ENCODE results near the gene ISCA2.

ISCA2 gene

GRCh38 chr14:74516451-74517160 lies 23.0 kb downstream of the ISCA2 start:
- Histone ChIP-seq H3K23ac (ENCODE audit: low read length) (no peak overlapping the region), H3K27me3 (ENCODE audit: insufficient read depth, low read length, poor library complexity) (no peaks in the 10 kb centered on the region), H2BK15ac (replicated peaks; ENCODE audit: low read depth) (no peak overlapping the region), H3K4me2 (ENCODE audit: low read length) (no peak overlapping the region), H3K79me1 (ENCODE audit: low read length) (no peaks in the 10 kb centered on the region), H3K27ac (ENCODE audit: low read depth, low read length) (no peak overlapping the region), H3K9ac (ENCODE audit: low read length) (no peak overlapping the region), H3K79me2 (ENCODE audit: control insufficient read depth, insufficient read depth, low read length) (no peaks in the 10 kb centered on the region), H3K4me1 (ENCODE audit: control insufficient read depth, low read depth, low read length) (no peaks in the 10 kb centered on the region), H4K5ac (ENCODE audit: low read length) (no peak overlapping the region), H2AK5ac (ENCODE audit: low read length) (no peak overlapping the region), H3K56ac (ENCODE audit: low read length) (peak overlapping the region; percentile 35), H3K18ac (ENCODE audit: low read length) (no peak overlapping the region), H2BK5ac (ENCODE audit: low read length) (no peak overlapping the region), H3K4me3 (ENCODE audit: low read length) (no peak overlapping the region), H3K36me3 (ENCODE audit: control insufficient read depth, insufficient read depth, low read length) (no peaks in the 10 kb centered on the region), H2BK120ac (ENCODE audit: low read depth, low read length) (no peak overlapping the region), H3K4ac (ENCODE audit: low read depth, low read length) (no peak overlapping the region), H4K8ac (ENCODE audit: low read depth, low read length) (no peak overlapping the region)
- peak; percentile 87 for DNase-seq
- WGBS (ENCODE audit: extremely low coverage, insufficient coverage, low lambda C conversion rate), result no CpG with 5 or more reads among the region's 12 CpGs

- no peak overlapping the region for H2BK5ac ChIP-seq (ENCODE audit: low read length)
- WGBS (ENCODE audit: extremely low coverage, insufficient coverage, low lambda C conversion rate), result no CpG with 5 or more reads among the region's 4 CpGs
- no peak overlapping the region for H2BK120ac ChIP-seq (ENCODE audit: low read depth, low read length)
- no peaks in the 10 kb centered on the region for H3K36me3 ChIP-seq (ENCODE audit: control insufficient read depth, insufficient read depth, low read length)
- no peak overlapping the region for H3K4me2 ChIP-seq (ENCODE audit: low read length)
- H3K27me3 ChIP-seq (ENCODE audit: insufficient read depth, low read length, poor library complexity), result no peaks in the 10 kb centered on the region
- H3K4ac ChIP-seq (ENCODE audit: low read depth, low read length), result no peak overlapping the region
- H3K9ac ChIP-seq (ENCODE audit: low read length), result no peak overlapping the region
- no peak overlapping the region for H2AK5ac ChIP-seq (ENCODE audit: low read length)
- H3K18ac ChIP-seq (ENCODE audit: low read length), result no peak overlapping the region
- H3K56ac ChIP-seq (ENCODE audit: low read length), result no peak overlapping the region
- H3K79me2 ChIP-seq (ENCODE audit: control insufficient read depth, insufficient read depth, low read length), result no peaks in the 10 kb centered on the region
- H4K8ac ChIP-seq (ENCODE audit: low read depth, low read length), result no peak overlapping the region
- H3K4me1 ChIP-seq (ENCODE audit: control insufficient read depth, low read depth, low read length), result no peaks in the 10 kb centered on the region
- H3K27ac ChIP-seq (ENCODE audit: low read depth, low read length), result no peak overlapping the region
- no peak overlapping the region for H2BK15ac ChIP-seq (replicated peaks; ENCODE audit: low read depth)
- no peak overlapping the region for H4K5ac ChIP-seq (ENCODE audit: low read length)
- no peaks in the 10 kb centered on the region for H3K79me1 ChIP-seq (ENCODE audit: low read length)
- no peak overlapping the region for H3K23ac ChIP-seq (ENCODE audit: low read length)
- no peak for DNase-seq
- no peak overlapping the region for H3K4me3 ChIP-seq (ENCODE audit: low read length)
Measured at GRCh38 chr14:74517731-74518130, 24.2 kb downstream of the ISCA2 start.

GRCh38 chr14:74518221-74518620 lies 24.7 kb downstream of the ISCA2 start:
- Histone ChIP-seq H3K27me3 (ENCODE audit: insufficient read depth, low read length, poor library complexity) (no peaks in the 10 kb centered on the region), H3K4me3 (ENCODE audit: low read length) (no peak overlapping the region), H3K79me1 (ENCODE audit: low read length) (no peaks in the 10 kb centered on the region), H3K4me1 (ENCODE audit: control insufficient read depth, low read depth, low read length) (no peaks in the 10 kb centered on the region), H4K5ac (ENCODE audit: low read length) (no peak overlapping the region), H3K79me2 (ENCODE audit: control insufficient read depth, insufficient read depth, low read length) (no peaks in the 10 kb centered on the region), H3K27ac (ENCODE audit: low read depth, low read length) (no peak overlapping the region), H2BK5ac (ENCODE audit: low read length) (no peak overlapping the region), H2AK5ac (ENCODE audit: low read length) (no peak overlapping the region), H2BK15ac (replicated peaks; ENCODE audit: low read depth) (no peak overlapping the region), H3K18ac (ENCODE audit: low read length) (no peak overlapping the region), H4K8ac (ENCODE audit: low read depth, low read length) (no peak overlapping the region), H3K4me2 (ENCODE audit: low read length) (no peak overlapping the region), H3K9ac (ENCODE audit: low read length) (no peak overlapping the region), H3K4ac (ENCODE audit: low read depth, low read length) (no peak overlapping the region), H3K36me3 (ENCODE audit: control insufficient read depth, insufficient read depth, low read length) (no peaks in the 10 kb centered on the region), H3K23ac (ENCODE audit: low read length) (no peak overlapping the region), H2BK120ac (ENCODE audit: low read depth, low read length) (no peak overlapping the region), H3K56ac (ENCODE audit: low read length) (no peak overlapping the region)
- no CpG with 5 or more reads among the region's 6 CpGs for WGBS (ENCODE audit: extremely low coverage, insufficient coverage, low lambda C conversion rate)
- DNase-seq, result no peak

- H2BK120ac ChIP-seq (ENCODE audit: low read depth, low read length), result no peak overlapping the region
- no peak overlapping the region for H4K8ac ChIP-seq (ENCODE audit: low read depth, low read length)
- DNase-seq, result no peak
- H3K56ac ChIP-seq (ENCODE audit: low read length), result no peak overlapping the region
- no peak overlapping the region for H3K27ac ChIP-seq (ENCODE audit: low read depth, low read length)
- H2BK15ac ChIP-seq (replicated peaks; ENCODE audit: low read depth), result no peak overlapping the region
- no peaks in the 10 kb centered on the region for H3K36me3 ChIP-seq (ENCODE audit: control insufficient read depth, insufficient read depth, low read length)
- no peak overlapping the region for H3K9ac ChIP-seq (ENCODE audit: low read length)
- H2BK5ac ChIP-seq (ENCODE audit: low read length), result no peak overlapping the region
- H2AK5ac ChIP-seq (ENCODE audit: low read length), result no peak overlapping the region
- no peak overlapping the region for H3K18ac ChIP-seq (ENCODE audit: low read length)
- no peak overlapping the region for H4K5ac ChIP-seq (ENCODE audit: low read length)
- no peak overlapping the region for H3K4me2 ChIP-seq (ENCODE audit: low read length)
- H3K27me3 ChIP-seq (ENCODE audit: insufficient read depth, low read length, poor library complexity), result no peaks in the 10 kb centered on the region
- H3K79me1 ChIP-seq (ENCODE audit: low read length), result no peaks in the 10 kb centered on the region
- H3K4ac ChIP-seq (ENCODE audit: low read depth, low read length), result no peak overlapping the region
- no peaks in the 10 kb centered on the region for H3K79me2 ChIP-seq (ENCODE audit: control insufficient read depth, insufficient read depth, low read length)
- no CpG with 5 or more reads among the region's 6 CpGs for WGBS (ENCODE audit: extremely low coverage, insufficient coverage, low lambda C conversion rate)
- H3K23ac ChIP-seq (ENCODE audit: low read length), result no peak overlapping the region
- H3K4me1 ChIP-seq (ENCODE audit: control insufficient read depth, low read depth, low read length), result no peaks in the 10 kb centered on the region
- no peak overlapping the region for H3K4me3 ChIP-seq (ENCODE audit: low read length)
Measured at GRCh38 chr14:74519316-74520074, 25.9 kb downstream of the ISCA2 start.

- Histone ChIP-seq H2BK15ac (replicated peaks; ENCODE audit: low read depth) (no peak overlapping the region), H2BK120ac (ENCODE audit: low read depth, low read length) (no peak overlapping the region), H3K4me2 (ENCODE audit: low read length) (no peak overlapping the region), H3K4me3 (ENCODE audit: low read length) (no peak overlapping the region), H4K5ac (ENCODE audit: low read length) (no peak overlapping the region), H3K18ac (ENCODE audit: low read length) (no peak overlapping the region), H3K56ac (ENCODE audit: low read length) (no peak overlapping the region), H3K27me3 (ENCODE audit: insufficient read depth, low read length, poor library complexity) (no peaks in the 10 kb centered on the region), H3K79me2 (ENCODE audit: control insufficient read depth, insufficient read depth, low read length) (no peaks in the 10 kb centered on the region), H3K79me1 (ENCODE audit: low read length) (no peaks in the 10 kb centered on the region), H3K36me3 (ENCODE audit: control insufficient read depth, insufficient read depth, low read length) (no peaks in the 10 kb centered on the region), H2AK5ac (ENCODE audit: low read length) (no peak overlapping the region), H2BK5ac (ENCODE audit: low read length) (no peak overlapping the region), H4K8ac (ENCODE audit: low read depth, low read length) (no peak overlapping the region), H3K27ac (ENCODE audit: low read depth, low read length) (no peak overlapping the region), H3K9ac (ENCODE audit: low read length) (no peak overlapping the region), H3K23ac (ENCODE audit: low read length) (no peak overlapping the region), H3K4me1 (ENCODE audit: control insufficient read depth, low read depth, low read length) (no peaks in the 10 kb centered on the region), H3K4ac (ENCODE audit: low read depth, low read length) (no peak overlapping the region)
- no peak for DNase-seq
- WGBS (ENCODE audit: extremely low coverage, insufficient coverage, low lambda C conversion rate), result no CpG with 5 or more reads among the region's 10 CpGs
Measured at GRCh38 chr14:74521756-74522155, 28.2 kb downstream of the ISCA2 start.
